GM12873 (cell line): ENCODE measurements around the gene CAMTA1.

Source experiments
- TF ChIP-seq, protein P1 (sequence below): IDR thresholded peaks from 2 replicates; pipeline ENCODE4 v1.5.1; 2012; ENCODE audit warnings: low read depth, mild to moderate bottlenecking, moderate library complexity, low read length, control low read depth; ENCODE audit not compliant: insufficient read depth; ENCODE audit errors: missing control alignments

CAMTA1 gene

GRCh38 chr1:6955357-6956094, 170.3 kb downstream of the CAMTA1 start:
- TF ChIP-seq, protein P1, sequence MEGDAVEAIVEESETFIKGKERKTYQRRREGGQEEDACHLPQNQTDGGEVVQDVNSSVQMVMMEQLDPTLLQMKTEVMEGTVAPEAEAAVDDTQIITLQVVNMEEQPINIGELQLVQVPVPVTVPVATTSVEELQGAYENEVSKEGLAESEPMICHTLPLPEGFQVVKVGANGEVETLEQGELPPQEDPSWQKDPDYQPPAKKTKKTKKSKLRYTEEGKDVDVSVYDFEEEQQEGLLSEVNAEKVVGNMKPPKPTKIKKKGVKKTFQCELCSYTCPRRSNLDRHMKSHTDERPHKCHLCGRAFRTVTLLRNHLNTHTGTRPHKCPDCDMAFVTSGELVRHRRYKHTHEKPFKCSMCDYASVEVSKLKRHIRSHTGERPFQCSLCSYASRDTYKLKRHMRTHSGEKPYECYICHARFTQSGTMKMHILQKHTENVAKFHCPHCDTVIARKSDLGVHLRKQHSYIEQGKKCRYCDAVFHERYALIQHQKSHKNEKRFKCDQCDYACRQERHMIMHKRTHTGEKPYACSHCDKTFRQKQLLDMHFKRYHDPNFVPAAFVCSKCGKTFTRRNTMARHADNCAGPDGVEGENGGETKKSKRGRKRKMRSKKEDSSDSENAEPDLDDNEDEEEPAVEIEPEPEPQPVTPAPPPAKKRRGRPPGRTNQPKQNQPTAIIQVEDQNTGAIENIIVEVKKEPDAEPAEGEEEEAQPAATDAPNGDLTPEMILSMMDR: no peak

- TF ChIP-seq, protein P1: no peak
Measured at GRCh38 chr1:6956488-6957159, 171.4 kb downstream of the CAMTA1 start.

GRCh38 chr1:6957341-6957740, 172.1 kb downstream of the CAMTA1 start:
- TF ChIP-seq, protein P1: no peak

- TF ChIP-seq, protein P1: no peak
Measured at GRCh38 chr1:6958407-6959030, 173.3 kb downstream of the CAMTA1 start.

DNA sequence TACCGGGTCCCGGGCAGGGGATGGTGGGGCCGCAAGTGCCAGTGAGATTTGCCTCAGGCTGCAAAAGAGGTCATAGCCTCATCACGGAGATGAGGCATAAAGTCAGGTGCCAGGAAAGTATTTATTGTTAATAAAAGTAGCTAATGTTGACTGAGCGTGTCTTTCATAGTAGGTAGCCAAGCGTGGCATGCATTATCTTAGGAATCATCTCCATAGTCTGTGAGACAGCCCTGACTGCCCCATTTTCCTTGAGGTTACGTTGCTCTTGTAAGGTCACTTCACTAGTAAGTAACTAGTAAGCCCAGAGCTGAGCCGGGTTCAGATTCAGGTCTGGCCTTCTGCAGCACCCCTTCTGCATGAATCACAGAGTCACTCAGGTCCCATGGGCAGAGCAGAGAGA, 174.2 kb downstream of the CAMTA1 start:
- TF ChIP-seq, protein P1: no peak

GRCh38 chr1:6960291-6960811, 175.1 kb downstream of the CAMTA1 start:
- TF ChIP-seq, protein P1: no peak

- TF ChIP-seq, protein P1: no peak
Measured at GRCh38 chr1:6960860-6961259, 175.6 kb downstream of the CAMTA1 start.
